Ishikawa (cell line): ENCODE data around the gene CFAP65.

Experiments
- CEBPB ChIP-seq: IDR thresholded peaks from 2 replicates; pipeline ENCODE4 v1.6.1; 2012
- CREB1 ChIP-seq: IDR thresholded peaks from 2 replicates; pipeline ENCODE4 v1.6.1; 2012; ENCODE audit warnings: low read depth
- EGR1 ChIP-seq: IDR thresholded peaks from 2 replicates; pipeline ENCODE4 v1.6.1; 2012
- EP300 ChIP-seq: IDR thresholded peaks from 2 replicates; pipeline ENCODE4 v1.6.1; 2012; ENCODE audit warnings: borderline replicate concordance
- FOXM1 ChIP-seq: IDR thresholded peaks from 2 replicates; pipeline ENCODE4 v1.6.1; 2012; ENCODE audit warnings: low read depth, borderline replicate concordance
- NFIC ChIP-seq: IDR thresholded peaks from 2 replicates; pipeline ENCODE4 v1.6.1; 2012
- RAD21 ChIP-seq: IDR thresholded peaks from 2 replicates; pipeline ENCODE4 v1.6.1; 2012; ENCODE audit warnings: low read depth
- REST ChIP-seq: IDR thresholded peaks from 2 replicates; pipeline ENCODE4 v1.6.1; 2012; ENCODE audit warnings: low read depth, mild to moderate bottlenecking
- TAF1 ChIP-seq: IDR thresholded peaks from 2 replicates; pipeline ENCODE4 v1.6.1; 2012; ENCODE audit warnings: low read depth, mild to moderate bottlenecking
- TCF12 ChIP-seq: IDR thresholded peaks from 2 replicates; pipeline ENCODE4 v1.6.1; 2012; ENCODE audit warnings: low read depth
- TEAD4 ChIP-seq: IDR thresholded peaks from 2 replicates; pipeline ENCODE4 v1.6.1; 2012
- USF1 ChIP-seq: IDR thresholded peaks from 2 replicates; pipeline ENCODE4 v1.6.1; 2012
- YY1 ChIP-seq: IDR thresholded peaks from 2 replicates; pipeline ENCODE4 v1.6.1; 2012; ENCODE audit warnings: low read depth
- ZBTB7A ChIP-seq: IDR thresholded peaks from 2 replicates; pipeline ENCODE4 v1.6.1; 2012; ENCODE audit warnings: low read depth
- TF ChIP-seq, protein P1 (sequence below): IDR thresholded peaks from 2 replicates; pipeline ENCODE4 v1.6.1; 2012

The CFAP65 gene

DNA sequence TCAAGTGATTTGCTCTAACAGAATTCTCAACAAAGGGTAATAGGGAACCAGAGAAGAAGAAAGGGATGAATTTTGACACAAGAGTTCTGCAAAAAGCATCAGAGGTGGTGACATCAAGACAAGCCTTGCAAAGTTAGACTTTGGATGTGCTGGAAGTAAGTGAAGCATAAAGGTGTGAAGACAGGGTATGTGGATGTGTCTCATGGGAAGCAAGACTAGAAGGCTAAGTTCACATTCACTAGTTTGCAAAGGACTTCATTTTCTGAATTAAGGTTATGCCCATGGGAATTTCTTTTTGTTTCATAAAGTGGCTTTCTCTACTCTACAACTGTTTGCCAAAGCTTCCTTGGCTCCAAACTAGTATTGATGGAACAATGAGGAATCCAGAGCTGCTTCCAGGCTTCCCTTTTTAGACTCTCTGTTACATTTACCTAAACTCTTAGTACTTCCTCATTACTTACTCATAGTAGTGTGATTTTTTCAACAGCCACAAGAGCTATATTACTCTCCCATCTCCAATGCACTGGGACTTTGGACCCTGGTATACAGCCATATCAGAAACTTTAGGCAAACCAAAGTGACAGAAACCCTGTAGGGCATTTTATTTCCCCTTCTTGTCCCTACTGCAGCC is 40.5 kb upstream of the CFAP65 start:
- TF ChIP-seq, protein P1, sequence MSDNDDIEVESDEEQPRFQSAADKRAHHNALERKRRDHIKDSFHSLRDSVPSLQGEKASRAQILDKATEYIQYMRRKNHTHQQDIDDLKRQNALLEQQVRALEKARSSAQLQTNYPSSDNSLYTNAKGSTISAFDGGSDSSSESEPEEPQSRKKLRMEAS: no peak
- TF ChIP-seq TEAD4 (no peak), YY1 (no peak), TCF12 (no peak), CREB1 (no peak), REST (no peak), CEBPB (no peak), NFIC (no peak), USF1 (no peak)

DNA sequence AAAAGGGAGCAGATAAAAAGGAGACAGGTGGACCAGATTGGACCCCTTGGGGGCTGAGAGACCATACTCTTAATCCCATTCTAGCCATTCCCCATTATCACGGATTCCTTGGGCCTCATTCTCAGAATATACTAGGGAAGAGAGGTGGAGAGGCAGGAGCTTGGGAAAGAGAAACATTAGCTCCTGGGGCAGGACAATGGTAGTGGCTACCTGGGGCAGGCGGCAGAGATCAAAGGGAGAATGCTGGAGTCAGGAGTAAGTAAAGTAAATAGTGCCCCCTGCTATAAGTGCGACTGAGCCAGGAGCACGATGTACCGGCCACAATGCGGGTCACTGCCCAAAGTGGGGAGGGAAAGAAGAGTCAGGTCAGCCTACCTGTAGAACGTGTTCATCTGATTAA is 39.8 kb upstream of the CFAP65 start:
- TF ChIP-seq, protein P1: no peak
- no peak for TF ChIP-seq CREB1
- TF ChIP-seq CEBPB: no peak
- no peak for TF ChIP-seq REST
- TF ChIP-seq EP300: no peak
- TF ChIP-seq EGR1: no peak
- TF ChIP-seq YY1: no peak
- no peak for TF ChIP-seq ZBTB7A
- no peak for TF ChIP-seq NFIC
- no peak for TF ChIP-seq TCF12

GRCh38 chr2:219079417-219079816 is 38.1 kb upstream of the CFAP65 start:
- TF ChIP-seq CEBPB (no peak), TEAD4 (no peak), CREB1 (no peak), RAD21 (no peak), TCF12 (no peak), REST (no peak), NFIC (no peak), YY1 (no peak), EP300 (no peak), USF1 (no peak), FOXM1 (no peak), EGR1 (no peak)

DNA sequence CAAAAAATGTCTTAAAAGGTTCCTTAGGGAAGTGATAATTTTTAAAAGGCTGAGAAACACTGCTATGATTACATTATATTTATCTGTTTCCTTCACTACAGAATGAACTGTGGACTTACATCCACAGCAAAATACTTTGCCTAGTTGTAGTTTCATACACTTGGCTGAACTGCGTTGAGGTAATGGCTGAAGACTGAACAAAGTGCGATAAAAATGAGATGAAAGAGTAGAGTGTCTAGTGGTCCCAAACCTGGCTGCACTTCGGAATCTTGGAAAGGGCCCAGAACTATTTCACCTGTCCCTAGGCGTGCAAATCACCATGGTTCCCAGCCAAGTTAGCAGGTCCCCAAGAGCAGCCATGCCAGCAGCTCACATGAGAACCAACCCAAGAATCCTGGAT is 37.6 kb upstream of the CFAP65 start:
- TF ChIP-seq TEAD4: no peak
- no peak for TF ChIP-seq REST
- TF ChIP-seq USF1: no peak
- TF ChIP-seq CREB1: no peak
- no peak for TF ChIP-seq RAD21
- TF ChIP-seq FOXM1: no peak
- no peak for TF ChIP-seq TAF1
- no peak for TF ChIP-seq EGR1
- TF ChIP-seq NFIC: no peak
- TF ChIP-seq YY1: no peak
- no peak for TF ChIP-seq TCF12
- TF ChIP-seq, protein P1: no peak
- TF ChIP-seq EP300: no peak
- no peak for TF ChIP-seq ZBTB7A
- no peak for TF ChIP-seq CEBPB
